Memory B cell (primary cell): ENCODE results near the gene PASK.

Experiments
- ATAC-seq: fragments of 150-1000 bp; cut with Tn5 transposase; 2 replicates; pipeline ENCODE4 v1.10.0; 2021; ENCODE audit warnings: low read depth, mild to moderate bottlenecking, moderate library complexity
- DNase-seq, 2 donors: peaks; one replicate each; pipeline ENCODE4 v3.0.0; 2022; ENCODE audit warnings: low spot score in 2 of 2
- H3K27ac Mint-ChIP-seq: one replicate; pipeline ENCODE4 v1.8.0; 2022; ENCODE audit warnings: mild to moderate bottlenecking, moderate library complexity, mixed read lengths
- H3K27me3 Mint-ChIP-seq: one replicate; pipeline ENCODE4 v1.8.0; 2022; ENCODE audit warnings: mixed read lengths
- H3K36me3 Mint-ChIP-seq: one replicate; pipeline ENCODE4 v1.8.0; 2022; ENCODE audit warnings: mild to moderate bottlenecking, mixed read lengths
- H3K4me1 Mint-ChIP-seq: one replicate; pipeline ENCODE4 v1.8.0; 2022; ENCODE audit warnings: mixed read lengths
- H3K4me3 Mint-ChIP-seq: one replicate; pipeline ENCODE4 v1.8.0; 2022; ENCODE audit warnings: mild to moderate bottlenecking, moderate library complexity, mixed read lengths
- H3K9me3 Mint-ChIP-seq: one replicate; pipeline ENCODE4 v1.8.0; 2022; ENCODE audit warnings: mixed read lengths

PASK gene

DNA sequence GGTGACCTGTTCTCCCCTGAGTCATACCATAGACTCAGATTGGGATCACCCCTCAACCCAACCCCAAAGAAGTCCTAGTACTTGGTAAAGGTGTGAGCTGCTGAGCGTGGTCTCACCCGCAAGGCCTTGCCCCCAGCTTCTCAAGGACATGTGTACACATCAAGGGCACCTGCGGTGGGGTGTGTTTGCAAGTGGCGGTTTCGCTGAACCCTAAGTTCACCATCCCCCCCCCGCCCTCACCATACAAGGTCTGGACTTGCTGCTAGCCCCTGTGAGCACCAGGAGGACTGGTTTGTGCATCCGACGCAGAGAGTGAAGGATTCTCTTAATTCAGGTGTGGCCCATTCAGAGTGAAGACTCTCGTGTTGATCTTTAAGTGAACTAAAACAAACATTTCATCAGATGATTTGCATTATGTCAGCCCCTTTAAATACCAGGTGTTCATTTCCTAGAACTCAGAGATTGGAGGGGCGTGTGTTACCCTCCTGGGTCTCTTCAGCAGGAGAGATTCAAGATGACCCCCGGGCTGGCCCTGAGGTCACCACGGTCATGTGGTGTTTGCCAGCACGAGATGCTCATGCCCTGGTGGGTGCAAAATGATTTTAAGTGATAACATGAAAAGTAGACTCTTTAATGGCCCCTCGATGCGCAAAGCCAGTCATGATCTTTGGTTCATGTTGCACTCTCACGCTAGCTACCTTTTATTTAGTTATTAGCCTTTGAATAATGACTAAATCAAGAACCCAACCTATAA is 75.0 kb downstream of the PASK start:
- H3K4me1 Mint-ChIP-seq: peaks cover 2% of the 10 kb centered on the region
- H3K4me3 Mint-ChIP-seq: no peak overlapping the region
- DNase-seq (no peak), ATAC-seq (no peak)
- no peaks in the 10 kb centered on the region for H3K9me3 Mint-ChIP-seq
- H3K27ac Mint-ChIP-seq: peak overlapping the region; percentile 37
- peaks cover 14% of the 10 kb centered on the region for H3K36me3 Mint-ChIP-seq
- H3K27me3 Mint-ChIP-seq: no peaks in the 10 kb centered on the region

DNA sequence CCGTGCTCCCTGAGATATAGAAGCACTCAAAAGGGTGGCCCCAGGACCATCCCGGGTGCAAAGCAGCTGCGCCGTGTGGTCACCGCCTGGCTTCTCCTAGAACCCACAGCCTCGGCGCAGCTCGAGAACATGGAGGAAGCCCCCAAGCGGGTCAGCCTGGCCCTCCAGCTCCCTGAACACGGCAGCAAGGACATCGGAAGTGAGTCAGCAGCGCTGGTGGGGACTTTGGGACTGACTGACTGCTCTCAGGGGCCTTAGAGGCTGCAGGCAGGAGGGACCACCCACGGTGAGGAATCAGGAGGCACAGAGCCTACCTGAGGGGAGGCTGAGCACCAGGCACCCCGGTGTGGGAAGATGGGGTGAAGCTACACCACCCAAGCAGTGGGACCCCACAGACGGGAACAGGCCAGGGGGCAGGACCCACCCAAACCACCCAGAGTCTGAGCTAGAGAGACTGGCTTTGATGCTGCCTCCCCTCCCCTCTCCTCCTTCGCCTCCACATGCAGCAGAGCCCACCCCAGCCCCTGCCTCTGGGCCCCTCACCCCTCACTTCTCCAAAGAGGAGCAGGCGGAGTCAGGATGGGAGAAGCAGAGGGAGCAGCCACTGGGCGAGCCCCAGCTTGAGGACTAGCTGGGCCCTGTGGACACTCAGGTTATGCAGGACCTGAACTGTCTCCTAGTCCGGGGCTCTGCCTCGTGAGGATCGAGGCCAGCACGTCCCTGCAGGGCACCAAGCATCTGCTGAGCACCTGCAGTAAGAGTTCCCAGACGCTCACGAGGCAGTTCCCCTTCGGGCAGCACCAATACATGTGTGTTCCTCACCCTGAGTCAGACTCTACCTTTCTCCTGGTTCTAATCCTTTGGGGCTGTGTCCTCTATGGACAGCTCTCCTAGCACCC is 75.9 kb downstream of the PASK start:
- Mint-ChIP-seq H3K36me3 (peaks cover 14% of the 10 kb centered on the region), H3K4me1 (peaks cover 2% of the 10 kb centered on the region), H3K27ac (peak overlapping the region; percentile 37), H3K4me3 (no peak overlapping the region), H3K27me3 (no peaks in the 10 kb centered on the region), H3K9me3 (no peaks in the 10 kb centered on the region)
- no peak for ATAC-seq
- DNase-seq: no peak

- Mint-ChIP-seq H3K9me3 (no peaks in the 10 kb centered on the region), H3K4me1 (no peaks in the 10 kb centered on the region), H3K27ac (no peak overlapping the region), H3K4me3 (no peak overlapping the region), H3K27me3 (no peaks in the 10 kb centered on the region), H3K36me3 (peaks cover 14% of the 10 kb centered on the region)
- DNase-seq (no peak), ATAC-seq (no peak)
Measured at GRCh38 chr2:241072553-241073165, 76.6 kb downstream of the PASK start.

- Mint-ChIP-seq H3K27me3 (no peaks in the 10 kb centered on the region), H3K27ac (no peak overlapping the region), H3K9me3 (no peaks in the 10 kb centered on the region), H3K4me3 (no peak overlapping the region), H3K36me3 (peaks cover 14% of the 10 kb centered on the region), H3K4me1 (no peaks in the 10 kb centered on the region)
- ATAC-seq: no peak
- no peak for DNase-seq
Measured at GRCh38 chr2:241072151-241072550, 77.1 kb downstream of the PASK start.

DNA sequence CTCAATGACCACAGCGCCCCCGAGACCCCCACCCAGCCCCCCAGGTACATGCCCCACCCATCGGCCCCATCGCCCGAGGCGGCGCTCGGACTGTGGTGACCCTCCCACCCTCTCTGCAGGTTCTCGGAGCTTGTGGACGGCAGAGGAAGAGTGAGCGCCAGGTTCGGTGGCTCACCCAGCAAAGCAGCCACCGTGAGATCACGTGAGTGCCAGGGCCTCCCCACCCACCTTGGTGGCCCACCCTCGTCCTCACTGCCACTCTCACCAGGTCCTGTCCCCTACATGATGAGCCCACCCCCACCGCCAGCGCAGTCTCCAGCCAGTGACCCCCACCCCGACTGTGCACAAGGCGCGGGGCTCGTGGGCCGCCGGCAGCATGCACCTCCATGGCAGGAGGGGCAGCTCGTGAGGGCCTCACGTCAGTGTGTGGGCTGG is 77.6 kb downstream of the PASK start:
- Mint-ChIP-seq H3K36me3 (peaks cover 14% of the 10 kb centered on the region), H3K27ac (no peak overlapping the region), H3K4me1 (no peaks in the 10 kb centered on the region), H3K4me3 (no peak overlapping the region), H3K9me3 (no peaks in the 10 kb centered on the region), H3K27me3 (no peaks in the 10 kb centered on the region)
- no peak for DNase-seq
- ATAC-seq: no peak

- Mint-ChIP-seq H3K4me3 (no peak overlapping the region), H3K4me1 (no peaks in the 10 kb centered on the region), H3K27me3 (no peaks in the 10 kb centered on the region), H3K9me3 (no peaks in the 10 kb centered on the region), H3K36me3 (peaks cover 18% of the 10 kb centered on the region), H3K27ac (no peak overlapping the region)
- ATAC-seq: no peak
- no peak for DNase-seq
Measured at GRCh38 chr2:241070811-241071676, 78.2 kb downstream of the PASK start.

DNA sequence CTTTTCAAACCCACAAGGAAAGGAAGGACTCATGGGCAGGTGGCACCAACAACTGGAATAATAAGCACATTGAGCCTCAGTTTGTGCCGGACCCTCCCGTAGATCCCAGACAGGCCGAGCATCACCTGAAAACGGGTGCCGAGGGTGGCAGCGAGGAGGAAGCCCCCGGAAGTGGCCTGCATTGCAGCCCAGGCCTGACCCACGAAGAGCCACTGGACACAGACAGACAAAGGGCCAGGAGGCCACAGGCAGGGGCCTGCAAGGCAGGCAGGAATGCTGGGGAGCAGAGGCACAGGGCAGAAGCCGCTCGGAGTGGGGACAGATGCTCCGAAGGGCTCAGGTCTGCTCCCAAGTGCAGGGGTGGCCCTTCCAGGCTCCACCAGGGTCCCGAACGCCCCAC is 78.9 kb downstream of the PASK start:
- no peak overlapping the region for H3K27ac Mint-ChIP-seq
- H3K4me1 Mint-ChIP-seq: no peaks in the 10 kb centered on the region
- H3K27me3 Mint-ChIP-seq: no peaks in the 10 kb centered on the region
- ATAC-seq (no peak), DNase-seq (no peak)
- no peaks in the 10 kb centered on the region for H3K9me3 Mint-ChIP-seq
- peaks cover 17% of the 10 kb centered on the region for H3K36me3 Mint-ChIP-seq
- no peak overlapping the region for H3K4me3 Mint-ChIP-seq

- Mint-ChIP-seq H3K36me3 (peaks cover 14% of the 10 kb centered on the region), H3K4me3 (no peak overlapping the region), H3K27ac (no peak overlapping the region), H3K9me3 (no peaks in the 10 kb centered on the region), H3K27me3 (no peaks in the 10 kb centered on the region), H3K4me1 (no peaks in the 10 kb centered on the region)
- DNase-seq (no peak), ATAC-seq (no peak)
Measured at GRCh38 chr2:241069821-241070281, 79.4 kb downstream of the PASK start.

- Mint-ChIP-seq H3K27ac (no peak overlapping the region), H3K4me3 (no peak overlapping the region), H3K9me3 (no peaks in the 10 kb centered on the region), H3K4me1 (peaks cover 3% of the 10 kb centered on the region), H3K36me3 (peaks cover 12% of the 10 kb centered on the region), H3K27me3 (no peaks in the 10 kb centered on the region)
- ATAC-seq (no peak), DNase-seq (no peak)
Measured at GRCh38 chr2:241068942-241069810, 80.1 kb downstream of the PASK start.

- peaks cover 10% of the 10 kb centered on the region for H3K36me3 Mint-ChIP-seq
- H3K4me1 Mint-ChIP-seq: peaks cover 6% of the 10 kb centered on the region
- no peak overlapping the region for H3K27ac Mint-ChIP-seq
- H3K27me3 Mint-ChIP-seq: no peaks in the 10 kb centered on the region
- no peak overlapping the region for H3K4me3 Mint-ChIP-seq
- no peaks in the 10 kb centered on the region for H3K9me3 Mint-ChIP-seq
- DNase-seq (no peak), ATAC-seq (no peak)
Measured at GRCh38 chr2:241068136-241068941, 80.9 kb downstream of the PASK start.

GRCh38 chr2:241067501-241068135 is 81.7 kb downstream of the PASK start:
- no peaks in the 10 kb centered on the region for H3K27me3 Mint-ChIP-seq
- peaks cover 6% of the 10 kb centered on the region for H3K4me1 Mint-ChIP-seq
- ATAC-seq (no peak), DNase-seq (no peak)
- H3K4me3 Mint-ChIP-seq: no peak overlapping the region
- H3K9me3 Mint-ChIP-seq: no peaks in the 10 kb centered on the region
- H3K27ac Mint-ChIP-seq: no peak overlapping the region
- H3K36me3 Mint-ChIP-seq: peaks cover 9% of the 10 kb centered on the region

DNA sequence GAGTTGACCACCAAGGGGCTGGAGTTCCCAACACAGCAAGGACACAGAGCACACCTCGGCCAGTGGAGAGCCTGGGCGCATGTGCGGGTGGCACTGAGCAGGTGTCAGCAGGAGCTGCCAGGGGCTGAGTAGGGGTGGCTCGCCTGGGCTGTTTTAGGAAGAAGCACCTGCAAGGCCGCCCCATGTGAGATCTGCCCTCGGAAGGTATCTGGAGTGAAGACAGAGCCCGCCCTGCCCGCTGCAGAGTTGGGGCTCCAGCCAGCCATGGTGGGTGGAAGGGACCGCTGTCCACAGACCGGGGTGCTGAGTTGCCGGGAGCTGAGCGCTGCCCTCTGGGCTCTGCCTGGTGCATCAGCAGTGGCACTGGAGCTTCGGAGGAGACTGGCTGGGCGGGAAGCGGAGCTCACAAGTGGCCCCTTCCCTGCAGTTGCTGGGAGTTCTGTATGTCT is 82.4 kb downstream of the PASK start:
- ATAC-seq: no peak
- peaks cover 6% of the 10 kb centered on the region for H3K4me1 Mint-ChIP-seq
- no peak for DNase-seq
- no peak overlapping the region for H3K4me3 Mint-ChIP-seq
- no peak overlapping the region for H3K27ac Mint-ChIP-seq
- H3K36me3 Mint-ChIP-seq: peaks cover 5% of the 10 kb centered on the region
- H3K27me3 Mint-ChIP-seq: no peaks in the 10 kb centered on the region
- no peaks in the 10 kb centered on the region for H3K9me3 Mint-ChIP-seq
